Nephron (organoid): ENCODE data around the gene PCDH7.

Source experiments
- H3K27ac Mint-ChIP-seq, 3 experiments: 2 replicates each; pipeline ENCODE4 v1.8.0; 2020; ENCODE audit warnings: mixed read lengths in 3 of 3, mild to moderate bottlenecking in 2 of 3, moderate library complexity in 1 of 3
- H3K27me3 Mint-ChIP-seq: 2 replicates; pipeline ENCODE4 v1.8.0; 2021; ENCODE audit warnings: low read depth, mild to moderate bottlenecking, moderate library complexity, mixed read lengths
- H3K36me3 Mint-ChIP-seq: 2 replicates; pipeline ENCODE4 v1.8.0; 2020; ENCODE audit warnings: low read depth, mixed read lengths
- H3K4me1 Mint-ChIP-seq: 2 replicates; pipeline ENCODE4 v1.8.0; 2020; ENCODE audit warnings: mixed read lengths
- H3K4me3 Mint-ChIP-seq, 3 experiments: 2 replicates each; pipeline ENCODE4 v1.8.0; 2020; ENCODE audit warnings: mild to moderate bottlenecking in 3 of 3, mixed read lengths in 3 of 3, moderate library complexity in 2 of 3
- H3K9me3 Mint-ChIP-seq: 2 replicates; pipeline ENCODE4 v1.8.0; 2020; ENCODE audit warnings: mixed read lengths
- CTCF ChIP-seq, 3 experiments: fragments of 200-600 bp; sonication (generic); IDR thresholded peaks; one replicate each; pipeline ENCODE4 v1.5.0; 2021; ENCODE audit warnings: antibody characterized with exemption in 3 of 3; ENCODE audit not compliant: unreplicated experiment in 3 of 3

Gene PCDH7

GRCh38 chr4:30756553-30756952 is 36.4 kb downstream of the PCDH7 start:
- Mint-ChIP-seq H3K27ac (no peak overlapping the region), H3K9me3 (no peaks in the 10 kb centered on the region), H3K4me3 (no peak overlapping the region), H3K36me3 (no peaks in the 10 kb centered on the region), H3K27me3 (no peaks in the 10 kb centered on the region), H3K4me1 (no peaks in the 10 kb centered on the region)
- no peak for TF ChIP-seq CTCF (IDR thresholded peaks at IDR 0.05; ENCODE audit: unreplicated experiment in 3 of 3)

- Mint-ChIP-seq H3K4me3 (no peak overlapping the region), H3K36me3 (no peaks in the 10 kb centered on the region), H3K4me1 (no peaks in the 10 kb centered on the region), H3K9me3 (no peaks in the 10 kb centered on the region), H3K27ac (no peak overlapping the region), H3K27me3 (no peaks in the 10 kb centered on the region)
- TF ChIP-seq CTCF (IDR thresholded peaks at IDR 0.05; ENCODE audit: unreplicated experiment in 3 of 3) = no peak
Measured at GRCh38 chr4:30757357-30757756, 37.2 kb downstream of the PCDH7 start.

GRCh38 chr4:30760551-30760950 is 40.4 kb downstream of the PCDH7 start:
- no peak overlapping the region for H3K4me3 Mint-ChIP-seq

GRCh38 chr4:30763321-30763727 is 43.2 kb downstream of the PCDH7 start:
- H3K36me3 Mint-ChIP-seq = no peaks in the 10 kb centered on the region
- no peak for TF ChIP-seq CTCF (IDR thresholded peaks at IDR 0.05; ENCODE audit: unreplicated experiment in 3 of 3)
- H3K27me3 Mint-ChIP-seq = peaks cover 8% of the 10 kb centered on the region
- H3K27ac Mint-ChIP-seq = peak overlapping the region in 2 of 3 experiments; percentile 6 to 41
- H3K9me3 Mint-ChIP-seq = no peaks in the 10 kb centered on the region
- no peak overlapping the region for H3K4me3 Mint-ChIP-seq
- peaks cover 20% of the 10 kb centered on the region for H3K4me1 Mint-ChIP-seq

More at GRCh38 chr4:30760551-30760950, 40.4 kb downstream of the PCDH7 start:
- Mint-ChIP-seq H3K4me1 (peaks cover 9% of the 10 kb centered on the region), H3K27me3 (no peaks in the 10 kb centered on the region), H3K9me3 (no peaks in the 10 kb centered on the region), H3K36me3 (no peaks in the 10 kb centered on the region), H3K27ac (no peak overlapping the region)
- no peak for TF ChIP-seq CTCF (IDR thresholded peaks at IDR 0.05; ENCODE audit: unreplicated experiment in 3 of 3)

- no peak for TF ChIP-seq CTCF (IDR thresholded peaks at IDR 0.05; ENCODE audit: unreplicated experiment in 3 of 3)
- H3K4me1 Mint-ChIP-seq = peaks cover 35% of the 10 kb centered on the region
- H3K27me3 Mint-ChIP-seq = peaks cover 11% of the 10 kb centered on the region
- no peak overlapping the region for H3K27ac Mint-ChIP-seq
- no peaks in the 10 kb centered on the region for H3K36me3 Mint-ChIP-seq
- H3K4me3 Mint-ChIP-seq = no peak overlapping the region
- H3K9me3 Mint-ChIP-seq = no peaks in the 10 kb centered on the region
Measured at GRCh38 chr4:30765022-30765421, 44.9 kb downstream of the PCDH7 start.

- H3K4me1 Mint-ChIP-seq = peaks cover 48% of the 10 kb centered on the region
Measured at GRCh38 chr4:30767147-30767845, 47.1 kb downstream of the PCDH7 start.

More at GRCh38 chr4:30767147-30767845, 47.1 kb downstream of the PCDH7 start:
- Mint-ChIP-seq H3K27me3 (peaks cover 11% of the 10 kb centered on the region), H3K9me3 (no peaks in the 10 kb centered on the region), H3K4me3 (no peak overlapping the region), H3K36me3 (peaks cover under 1% of the 10 kb centered on the region), H3K27ac (peak overlapping the region; percentile 29 to 68 (median 35))
- no peak for TF ChIP-seq CTCF (IDR thresholded peaks at IDR 0.05; ENCODE audit: unreplicated experiment in 3 of 3)
